Right atrium auricular region (tissue), 2 donors: ENCODE results near the gene SLX9. TPM values are rescaled to one million over a fixed set of nuclear protein-coding genes. Genes with fewer than 3 reads are reported as not detected.
"Not testable (repeated sequence)": the region's sequence is repeated elsewhere in the genome, so short reads cannot be mapped to it uniquely, and the experiment has no call there.

Experiments used
- DNase-seq: peaks from one replicate; pipeline ENCODE4 v3.0.0-alpha.2; 2019; ENCODE audit warnings: low spot score
- H3K27ac ChIP-seq, 2 donors: fragments of 200-600 bp; sonication (generic); 1 replicate in 1 of 2; 2 replicates in 1 of 2; pipeline ENCODE4 v1.5.1; 2016 to 2019
- H3K27me3 ChIP-seq, 2 donors: fragments of 200-600 bp; sonication (generic); one replicate each; pipeline versions ENCODE4 v1.5.1 to v1.6.0; 2017 to 2019
- H3K36me3 ChIP-seq: fragments of 200-600 bp; sonication (generic); one replicate; pipeline ENCODE4 v1.5.1; 2016
- H3K4me1 ChIP-seq, 2 donors: fragments of 200-600 bp; sonication (generic); one replicate each; pipeline versions ENCODE4 v1.5.1 to v1.6.0; 2017 to 2019
- H3K4me3 ChIP-seq, 2 donors: fragments of 200-600 bp; sonication (generic); 1 replicate in 1 of 2; 2 replicates in 1 of 2; pipeline ENCODE4 v1.5.1; 2017 to 2019; ENCODE audit warnings: mild to moderate bottlenecking in 1 of 2, moderate library complexity in 1 of 2
- H3K9me3 ChIP-seq, 2 donors: fragments of 200-600 bp; sonication (generic); one replicate each; pipeline ENCODE4 v1.5.1; 2019
- total RNA-seq, 2 donors: library from RNA; depleted of rRNA; stranded (reverse); fragments of >200 nt; gene quantifications; one replicate each; pipeline ENCODE4 v1.1.0, GENCODE V29; 2016
- TF ChIP-seq, protein P1 (sequence below), 2 donors: fragments of 200-600 bp; sonication (generic); IDR thresholded peaks; one replicate each; pipeline ENCODE4 v1.5.1; 2019; ENCODE audit warnings: antibody characterized with exemption in 2 of 2

SLX9 gene
- total RNA-seq, 2 donors from 2014 or later: 15.9 to 18.8 TPM

DNA sequence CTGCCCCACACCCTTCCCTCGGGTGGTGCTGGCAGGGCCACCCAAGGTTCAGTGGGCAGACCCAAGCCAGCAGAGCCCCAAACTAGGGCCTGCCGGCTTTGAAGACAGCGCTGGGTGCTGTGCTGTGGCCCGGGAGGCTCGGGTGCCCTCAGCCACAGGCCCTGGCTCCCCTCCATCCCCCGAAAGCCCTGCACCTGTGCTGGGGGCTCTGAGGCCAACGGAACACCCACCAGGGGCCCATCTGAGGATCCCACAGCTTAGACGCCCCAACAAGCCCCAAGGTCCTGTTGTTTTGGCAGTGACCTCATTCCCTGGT lies 27.7 kb upstream of the SLX9 start:
- Histone ChIP-seq H3K36me3 (no peaks in the 10 kb centered on the region), H3K27ac (peak overlapping the region in 1 of 2 donors; percentile 10), H3K4me3 (no peak overlapping the region), H3K9me3 (no peaks in the 10 kb centered on the region), H3K27me3 (no peaks in the 10 kb centered on the region), H3K4me1 (peaks cover 0 to 8% of the 10 kb centered on the region in 2 donors)
- TF ChIP-seq, protein P1, sequence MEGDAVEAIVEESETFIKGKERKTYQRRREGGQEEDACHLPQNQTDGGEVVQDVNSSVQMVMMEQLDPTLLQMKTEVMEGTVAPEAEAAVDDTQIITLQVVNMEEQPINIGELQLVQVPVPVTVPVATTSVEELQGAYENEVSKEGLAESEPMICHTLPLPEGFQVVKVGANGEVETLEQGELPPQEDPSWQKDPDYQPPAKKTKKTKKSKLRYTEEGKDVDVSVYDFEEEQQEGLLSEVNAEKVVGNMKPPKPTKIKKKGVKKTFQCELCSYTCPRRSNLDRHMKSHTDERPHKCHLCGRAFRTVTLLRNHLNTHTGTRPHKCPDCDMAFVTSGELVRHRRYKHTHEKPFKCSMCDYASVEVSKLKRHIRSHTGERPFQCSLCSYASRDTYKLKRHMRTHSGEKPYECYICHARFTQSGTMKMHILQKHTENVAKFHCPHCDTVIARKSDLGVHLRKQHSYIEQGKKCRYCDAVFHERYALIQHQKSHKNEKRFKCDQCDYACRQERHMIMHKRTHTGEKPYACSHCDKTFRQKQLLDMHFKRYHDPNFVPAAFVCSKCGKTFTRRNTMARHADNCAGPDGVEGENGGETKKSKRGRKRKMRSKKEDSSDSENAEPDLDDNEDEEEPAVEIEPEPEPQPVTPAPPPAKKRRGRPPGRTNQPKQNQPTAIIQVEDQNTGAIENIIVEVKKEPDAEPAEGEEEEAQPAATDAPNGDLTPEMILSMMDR (IDR thresholded peaks at IDR 0.05): no peak
- no peak for DNase-seq

DNA sequence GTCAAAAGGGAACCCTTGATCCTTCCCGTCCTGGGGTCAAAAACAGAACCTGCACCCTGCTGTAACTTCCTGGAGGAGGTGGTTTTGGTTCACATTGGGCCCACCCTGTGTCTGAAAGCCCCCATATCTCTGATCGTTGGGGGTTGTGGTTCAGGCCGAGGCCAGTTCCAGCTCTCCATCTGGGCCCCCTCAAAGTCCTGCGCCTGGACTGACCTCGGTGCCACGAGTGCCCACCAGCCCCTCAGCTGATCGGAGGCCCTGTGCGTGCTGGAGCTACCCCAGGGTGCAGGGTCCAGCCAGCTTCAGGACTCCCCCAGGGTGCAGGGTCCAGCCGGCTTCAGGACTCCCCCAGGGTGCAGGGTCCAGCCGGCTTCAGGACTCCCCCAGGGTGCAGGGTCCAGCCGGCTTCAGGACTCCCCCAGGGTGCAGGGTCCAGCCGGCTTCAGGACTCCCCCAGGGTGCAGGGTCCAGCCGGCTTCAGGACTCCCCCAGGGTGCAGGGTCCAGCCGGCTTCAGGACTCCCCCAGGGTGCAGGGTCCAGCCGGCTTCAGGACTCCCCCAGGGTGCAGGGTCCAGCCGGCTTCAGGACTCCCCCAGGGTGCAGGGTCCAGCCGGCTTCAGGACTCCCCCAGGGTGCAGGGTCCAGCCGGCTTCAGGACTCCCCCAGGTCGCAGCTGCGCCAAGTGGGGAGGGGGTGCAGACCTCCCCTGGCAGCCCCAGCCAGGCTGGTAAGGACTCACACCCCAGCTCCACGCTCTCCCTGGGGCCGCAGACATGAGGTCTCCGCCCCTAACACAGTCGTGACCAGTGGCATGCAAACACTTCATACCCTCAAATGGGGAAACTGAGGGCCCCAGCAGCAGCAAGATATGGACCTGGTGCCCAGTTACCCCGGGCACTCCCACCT lies 27.1 kb upstream of the SLX9 start:
- not testable (repeated sequence) for H3K4me3 ChIP-seq, H3K36me3 ChIP-seq, H3K4me1 ChIP-seq, H3K9me3 ChIP-seq, DNase-seq, H3K27ac ChIP-seq, H3K27me3 ChIP-seq

- no peak for DNase-seq
- H3K36me3 ChIP-seq: no peaks in the 10 kb centered on the region
- no peak overlapping the region for H3K27ac ChIP-seq
- no peak overlapping the region for H3K4me3 ChIP-seq
- H3K4me1 ChIP-seq: peaks cover 0 to 8% of the 10 kb centered on the region in 2 donors
- TF ChIP-seq, protein P1 (IDR thresholded peaks at IDR 0.05): no peak
- H3K27me3 ChIP-seq: no peaks in the 10 kb centered on the region
- H3K9me3 ChIP-seq: no peaks in the 10 kb centered on the region
These were observed 26.2 kb upstream of the SLX9 start for GRCh38 chr21:44913425-44914175.

GRCh38 chr21:44914176-44914874 lies 25.5 kb upstream of the SLX9 start:
- no peak for DNase-seq

GRCh38 chr21:44916965-44917364 lies 22.9 kb upstream of the SLX9 start:
- Histone ChIP-seq H3K9me3 (no peaks in the 10 kb centered on the region), H3K36me3 (no peaks in the 10 kb centered on the region), H3K27me3 (no peaks in the 10 kb centered on the region), H3K4me1 (no peaks in the 10 kb centered on the region), H3K4me3 (no peak overlapping the region), H3K27ac (no peak overlapping the region)
- no peak for DNase-seq
- TF ChIP-seq, protein P1 (IDR thresholded peaks at IDR 0.05): no peak

More at GRCh38 chr21:44914176-44914874, 25.5 kb upstream of the SLX9 start:
- no peaks in the 10 kb centered on the region for H3K36me3 ChIP-seq
- no peak overlapping the region for H3K27ac ChIP-seq
- H3K4me1 ChIP-seq: peaks cover 0 to 8% of the 10 kb centered on the region in 2 donors
- TF ChIP-seq, protein P1 (IDR thresholded peaks at IDR 0.05): no peak
- H3K4me3 ChIP-seq: no peak overlapping the region
- H3K27me3 ChIP-seq: no peaks in the 10 kb centered on the region
- H3K9me3 ChIP-seq: no peaks in the 10 kb centered on the region
